HepG2 (cell line): ENCODE results near the gene DENND4C. TPM values are rescaled to one million over a fixed set of nuclear protein-coding genes. Genes with fewer than 3 reads are reported as not detected.

Experiments
- ARNT ChIP-seq: fragments of 450-650 bp; IDR thresholded peaks from 2 replicates; pipeline ENCODE4 v1.6.1; 2017
- CENPX ChIP-seq: sonication (generic); formaldehyde crosslinking; IDR thresholded peaks from 2 replicates; pipeline ENCODE4 v1.9.0; 2021; ENCODE audit warnings: mild to moderate bottlenecking, missing genetic modification reagents, moderate library complexity
- CREM ChIP-seq, 2 experiments: sonication (generic) in 1 of 2; formaldehyde crosslinking in 1 of 2; IDR thresholded peaks; 2 replicates each; pipeline versions ENCODE4 v1.4.0 to v1.6.1; 2016 to 2020; ENCODE audit warnings: antibody characterized with exemption in 1 of 2, mild to moderate bottlenecking in 1 of 2, missing genetic modification reagents in 1 of 2
- DR1 ChIP-seq: sonication (generic); formaldehyde crosslinking; IDR thresholded peaks from 2 replicates; pipeline ENCODE4 v1.8.0; 2021; ENCODE audit warnings: mild to moderate bottlenecking, missing genetic modification reagents, inconsistent platforms
- ISL2 ChIP-seq: sonication (generic); formaldehyde crosslinking; IDR thresholded peaks from 2 replicates; pipeline ENCODE4 v1.5.0; 2020; ENCODE audit warnings: missing genetic modification reagents
- MAF1 ChIP-seq: sonication (generic); formaldehyde crosslinking; IDR thresholded peaks from 2 replicates; pipeline ENCODE4 v1.5.0; 2020; ENCODE audit warnings: missing genetic modification reagents, borderline replicate concordance
- MTF2 ChIP-seq: sonication (generic); formaldehyde crosslinking; IDR thresholded peaks from 2 replicates; pipeline ENCODE4 v1.5.0; 2020; ENCODE audit warnings: missing genetic modification reagents, borderline replicate concordance
- NFKBIZ ChIP-seq: IDR thresholded peaks from 2 replicates; pipeline ENCODE4 v1.6.1; 2018; ENCODE audit warnings: missing genetic modification reagents, missing compliant biosample characterization
- NR2C2 ChIP-seq: sonication (generic); formaldehyde crosslinking; IDR thresholded peaks from 2 replicates; pipeline ENCODE4 v1.4.0; 2020; ENCODE audit warnings: missing genetic modification reagents, mild to moderate bottlenecking, moderate library complexity, borderline replicate concordance
- RORA ChIP-seq: sonication (generic); formaldehyde crosslinking; IDR thresholded peaks from 2 replicates; pipeline ENCODE4 v1.5.0; 2020; ENCODE audit warnings: mild to moderate bottlenecking, missing genetic modification reagents, moderate library complexity
- SMAD3 ChIP-seq: sonication (generic); formaldehyde crosslinking; IDR thresholded peaks from 2 replicates; pipeline ENCODE4 v1.4.0; 2020; ENCODE audit warnings: missing genetic modification reagents
- TCF12 ChIP-seq, 2 experiments: fragments of 450-650 bp in 1 of 2; sonication (generic) in 1 of 2; formaldehyde crosslinking in 1 of 2; IDR thresholded peaks; 2 replicates each; pipeline versions ENCODE4 v1.6.1 to v1.8.0; 2017 to 2022; ENCODE audit warnings: antibody characterized with exemption in 1 of 2, mild to moderate bottlenecking in 1 of 2, missing genetic modification reagents in 1 of 2, moderate library complexity in 1 of 2
- TCF7L2 ChIP-seq: IDR thresholded peaks from 2 replicates; pipeline ENCODE4 v1.6.1; 2011; ENCODE audit warnings: mild to moderate bottlenecking, low read depth, low read length, moderate library complexity
- ZFP41 ChIP-seq: sonication (generic); formaldehyde crosslinking; IDR thresholded peaks from 2 replicates; pipeline ENCODE4 v1.4.0; 2020; ENCODE audit warnings: mild to moderate bottlenecking, missing genetic modification reagents, borderline replicate concordance
- ZFP62 ChIP-seq: sonication (generic); formaldehyde crosslinking; IDR thresholded peaks from 2 replicates; pipeline ENCODE4 v1.4.0; 2020; ENCODE audit warnings: missing genetic modification reagents
- ZMYM4 ChIP-seq: sonication (generic); formaldehyde crosslinking; IDR thresholded peaks from 2 replicates; pipeline ENCODE4 v1.8.1; 2023; ENCODE audit warnings: mild to moderate bottlenecking, missing genetic modification reagents
- ZNF160 ChIP-seq: sonication (generic); formaldehyde crosslinking; IDR thresholded peaks from 2 replicates; pipeline ENCODE4 v1.8.0; 2022; ENCODE audit warnings: mild to moderate bottlenecking, inconsistent platforms, missing genetic modification reagents
- ZNF260 ChIP-seq: sonication (generic); formaldehyde crosslinking; IDR thresholded peaks from 2 replicates; pipeline ENCODE4 v1.4.0; 2020; ENCODE audit warnings: missing genetic modification reagents, low read depth, mild to moderate bottlenecking, borderline replicate concordance
- ZNF329 ChIP-seq: sonication (generic); formaldehyde crosslinking; IDR thresholded peaks from 2 replicates; pipeline ENCODE4 v1.9.0; 2021; ENCODE audit warnings: low read depth, mild to moderate bottlenecking, missing genetic modification reagents
- ZNF570 ChIP-seq: sonication (generic); formaldehyde crosslinking; IDR thresholded peaks from 2 replicates; pipeline ENCODE4 v1.4.0; 2020; ENCODE audit warnings: mild to moderate bottlenecking, missing genetic modification reagents, borderline replicate concordance
- polyA plus RNA-seq, 8 experiments: library from polyadenylated mRNA; depleted of rRNA in 3 of 8; stranded (reverse) in 7 of 8; unstranded in 1 of 8; fragments of >200 nt; fragmentation: Illumina TruSeq in 4 of 8; extraction: Trizol in 4 of 8; gene quantifications; 2 replicates each; pipeline versions ENCODE4 v1.2.1 to v1.2.3, GENCODE V29; 2011 to 2016; ENCODE audit warnings: low read depth in 4 of 8, missing spikeins in 1 of 8, mixed read lengths in 1 of 8; ENCODE audit not compliant: insufficient read depth in 1 of 8
- total RNA-seq, 5 experiments: library from RNA; depleted of rRNA; stranded (reverse); fragments of >200 nt; fragmentation: Illumina TruSeq; extraction: Trizol; gene quantifications; 2 replicates each; pipeline ENCODE4 v1.2.3, GENCODE V29; 2016; ENCODE audit warnings: low read depth in 1 of 5
- TF ChIP-seq, protein P1 (sequence below): sonication (generic); formaldehyde crosslinking; IDR thresholded peaks from 2 replicates; pipeline ENCODE4 v1.8.1; 2022; ENCODE audit warnings: low read depth, mild to moderate bottlenecking, missing genetic modification reagents
- TF ChIP-seq, protein P2 (sequence below): sonication (generic); formaldehyde crosslinking; IDR thresholded peaks from 2 replicates; pipeline ENCODE4 v1.4.0; 2020; ENCODE audit warnings: missing genetic modification reagents
- TF ChIP-seq, protein P3 (sequence below): sonication (generic); formaldehyde crosslinking; IDR thresholded peaks from 2 replicates; pipeline ENCODE4 v1.5.1; 2020; ENCODE audit warnings: mild to moderate bottlenecking, moderate library complexity, missing genetic modification reagents

The DENND4C gene
- total and polyA plus RNA-seq, 2 of the 13 experiments (the other 11 are each of a cell fraction or from before 2014, with no cell fraction given), result 19.1 to 27.2 TPM

DNA sequence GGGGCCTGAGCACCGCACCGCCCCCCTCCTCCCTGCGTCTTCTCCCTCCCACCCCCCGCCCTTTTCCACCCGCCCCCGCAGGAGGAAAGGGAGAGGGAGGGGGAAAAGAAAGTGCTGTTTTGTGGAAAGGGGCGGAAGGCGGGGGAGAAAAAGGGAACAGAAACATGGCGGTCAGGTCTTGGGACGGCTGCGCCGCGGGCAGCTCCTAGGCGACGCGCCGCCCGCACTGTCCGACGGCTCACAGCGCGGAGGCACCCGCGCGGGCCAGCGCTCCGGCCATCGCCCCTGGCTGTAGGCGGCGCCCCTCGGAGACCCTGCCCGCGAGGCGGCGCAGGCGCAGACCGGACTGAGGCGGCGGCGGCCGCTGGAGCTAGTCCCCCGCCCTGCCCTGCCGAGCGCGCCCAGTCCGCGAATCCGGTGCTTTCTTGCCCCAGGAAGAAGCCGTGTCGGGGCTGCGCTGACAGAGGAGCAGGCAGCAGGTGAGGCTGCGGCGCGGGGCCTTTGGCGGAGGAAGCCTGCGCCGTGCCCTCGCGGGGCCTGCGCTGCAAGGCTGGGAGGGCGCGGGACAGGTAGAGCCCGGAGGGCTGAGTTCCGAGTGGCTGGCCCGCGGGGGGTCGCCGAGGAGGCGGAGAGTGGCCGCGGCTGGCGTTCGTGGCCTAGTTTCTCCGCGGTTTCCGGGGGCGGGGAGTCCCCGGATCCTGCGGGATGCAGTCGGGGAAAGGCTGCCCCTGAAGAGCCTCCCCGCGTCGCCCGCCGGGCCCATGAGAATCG lies at the start of gene DENND4C (continued):
- TF ChIP-seq, protein P1, sequence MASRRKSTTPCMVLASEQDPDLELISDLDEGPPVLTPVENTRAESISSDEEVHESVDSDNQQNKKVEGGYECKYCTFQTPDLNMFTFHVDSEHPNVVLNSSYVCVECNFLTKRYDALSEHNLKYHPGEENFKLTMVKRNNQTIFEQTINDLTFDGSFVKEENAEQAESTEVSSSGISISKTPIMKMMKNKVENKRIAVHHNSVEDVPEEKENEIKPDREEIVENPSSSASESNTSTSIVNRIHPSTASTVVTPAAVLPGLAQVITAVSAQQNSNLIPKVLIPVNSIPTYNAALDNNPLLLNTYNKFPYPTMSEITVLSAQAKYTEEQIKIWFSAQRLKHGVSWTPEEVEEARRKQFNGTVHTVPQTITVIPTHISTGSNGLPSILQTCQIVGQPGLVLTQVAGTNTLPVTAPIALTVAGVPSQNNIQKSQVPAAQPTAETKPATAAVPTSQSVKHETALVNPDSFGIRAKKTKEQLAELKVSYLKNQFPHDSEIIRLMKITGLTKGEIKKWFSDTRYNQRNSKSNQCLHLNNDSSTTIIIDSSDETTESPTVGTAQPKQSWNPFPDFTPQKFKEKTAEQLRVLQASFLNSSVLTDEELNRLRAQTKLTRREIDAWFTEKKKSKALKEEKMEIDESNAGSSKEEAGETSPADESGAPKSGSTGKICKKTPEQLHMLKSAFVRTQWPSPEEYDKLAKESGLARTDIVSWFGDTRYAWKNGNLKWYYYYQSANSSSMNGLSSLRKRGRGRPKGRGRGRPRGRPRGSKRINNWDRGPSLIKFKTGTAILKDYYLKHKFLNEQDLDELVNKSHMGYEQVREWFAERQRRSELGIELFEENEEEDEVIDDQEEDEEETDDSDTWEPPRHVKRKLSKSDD (CRISPR knock-in tag), result peak; percentile 79; the same call in 1 of the 2 replicates
- no peak for TF ChIP-seq TCF7L2
- TF ChIP-seq ZMYM4 (CRISPR knock-in tag), result peak; percentile 79
- peak; percentile 80; the same call in 1 of the 2 replicates for TF ChIP-seq ZNF160 (CRISPR knock-in tag)
- no peak for TF ChIP-seq CENPX
- peak; percentile 56; the same call in 1 of the 2 replicates for TF ChIP-seq DR1
- TF ChIP-seq NR2C2 (CRISPR knock-in tag), result peak; percentile 22; the same call in 1 of the 2 replicates
- TF ChIP-seq MTF2 (CRISPR knock-in tag), result no peak; the same call in 1 of the 2 replicates
- no peak for TF ChIP-seq ARNT
- no peak for TF ChIP-seq ZFP62 (CRISPR knock-in tag)
- no peak for TF ChIP-seq CREM (IDR thresholded peaks at IDR 0.05)
- no peak for TF ChIP-seq CREM (CRISPR knock-in tag; IDR thresholded peaks at IDR 0.05)
- no peak for TF ChIP-seq RORA (CRISPR knock-in tag)
- TF ChIP-seq, protein P2, sequence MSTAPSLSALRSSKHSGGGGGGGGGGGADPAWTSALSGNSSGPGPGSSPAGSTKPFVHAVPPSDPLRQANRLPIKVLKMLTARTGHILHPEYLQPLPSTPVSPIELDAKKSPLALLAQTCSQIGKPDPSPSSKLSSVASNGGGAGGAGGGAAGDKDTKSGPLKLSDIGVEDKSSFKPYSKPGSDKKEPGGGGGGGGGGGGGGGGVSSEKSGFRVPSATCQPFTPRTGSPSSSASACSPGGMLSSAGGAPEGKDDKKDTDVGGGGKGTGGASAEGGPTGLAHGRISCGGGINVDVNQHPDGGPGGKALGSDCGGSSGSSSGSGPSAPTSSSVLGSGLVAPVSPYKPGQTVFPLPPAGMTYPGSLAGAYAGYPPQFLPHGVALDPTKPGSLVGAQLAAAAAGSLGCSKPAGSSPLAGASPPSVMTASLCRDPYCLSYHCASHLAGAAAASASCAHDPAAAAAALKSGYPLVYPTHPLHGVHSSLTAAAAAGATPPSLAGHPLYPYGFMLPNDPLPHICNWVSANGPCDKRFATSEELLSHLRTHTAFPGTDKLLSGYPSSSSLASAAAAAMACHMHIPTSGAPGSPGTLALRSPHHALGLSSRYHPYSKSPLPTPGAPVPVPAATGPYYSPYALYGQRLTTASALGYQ (CRISPR knock-in tag), result 0 out of 2 replicates have a peak, but pooled peaks have one; percentile 56
- TF ChIP-seq ZNF260, result no peak
- TF ChIP-seq ZFP41, result no peak
- no peak for TF ChIP-seq NFKBIZ (CRISPR knock-in tag)
- no peak for TF ChIP-seq ZNF570 (CRISPR knock-in tag)
- TF ChIP-seq ZNF329 (CRISPR knock-in tag), result 0 out of 2 replicates have a peak, but pooled peaks have one; percentile 22
- no peak for TF ChIP-seq TCF12 (IDR thresholded peaks at IDR 0.05)
- peak; percentile 71; the same call in 1 of the 2 replicates for TF ChIP-seq TCF12 (CRISPR knock-in tag; IDR thresholded peaks at IDR 0.05)
- TF ChIP-seq MAF1 (CRISPR knock-in tag), result no peak
- peak; percentile 81; the same call in 1 of the 2 replicates for TF ChIP-seq ISL2 (CRISPR knock-in tag)
- TF ChIP-seq SMAD3 (CRISPR knock-in tag), result 0 out of 2 replicates have a peak, but pooled peaks have one; percentile 46
- TF ChIP-seq, protein P3, sequence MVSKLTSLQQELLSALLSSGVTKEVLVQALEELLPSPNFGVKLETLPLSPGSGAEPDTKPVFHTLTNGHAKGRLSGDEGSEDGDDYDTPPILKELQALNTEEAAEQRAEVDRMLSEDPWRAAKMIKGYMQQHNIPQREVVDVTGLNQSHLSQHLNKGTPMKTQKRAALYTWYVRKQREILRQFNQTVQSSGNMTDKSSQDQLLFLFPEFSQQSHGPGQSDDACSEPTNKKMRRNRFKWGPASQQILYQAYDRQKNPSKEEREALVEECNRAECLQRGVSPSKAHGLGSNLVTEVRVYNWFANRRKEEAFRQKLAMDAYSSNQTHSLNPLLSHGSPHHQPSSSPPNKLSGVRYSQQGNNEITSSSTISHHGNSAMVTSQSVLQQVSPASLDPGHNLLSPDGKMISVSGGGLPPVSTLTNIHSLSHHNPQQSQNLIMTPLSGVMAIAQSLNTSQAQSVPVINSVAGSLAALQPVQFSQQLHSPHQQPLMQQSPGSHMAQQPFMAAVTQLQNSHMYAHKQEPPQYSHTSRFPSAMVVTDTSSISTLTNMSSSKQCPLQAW (CRISPR knock-in tag), result no peak; the same call in 1 of the 2 replicates
